VCaP (cell line): ENCODE measurements around the gene MYOZ3.
A peak's percentile ranks its signal among the peaks of the same experiment; 100 is the strongest.

Source experiments
- H3K27ac ChIP-seq: fragments of 450-650 bp; 2 replicates; pipeline ENCODE4 v1.5.1; 2017
- CTCF ChIP-seq: fragments of 450-650 bp; conservative IDR thresholded peaks from 2 replicates; pipeline ENCODE4 v1.5.1; 2017; ENCODE audit warnings: mild to moderate bottlenecking, moderate library complexity

MYOZ3 gene

GRCh38 chr5:150661086-150661485 is at the start of gene MYOZ3:
MYOZ3 (plus strand) TSS chr5:150661251; CDS start chr5:150662942, 1,691 bp downstream.
- no peak for TF ChIP-seq CTCF
- H3K27ac ChIP-seq = no peak within 1 kb of the TSS

GRCh38 chr5:150612405-150612804 is 48.6 kb upstream of the MYOZ3 start:
- no peak overlapping the region for H3K27ac ChIP-seq
- no peak for TF ChIP-seq CTCF

GRCh38 chr5:150612905-150613670 is 48.0 kb upstream of the MYOZ3 start:
- no peak for TF ChIP-seq CTCF
- no peak overlapping the region for H3K27ac ChIP-seq

- no peak overlapping the region for H3K27ac ChIP-seq
- 0 out of 2 replicates have a peak, but pooled peaks have one; percentile 24 for TF ChIP-seq CTCF
Measured at GRCh38 chr5:150613991-150614660, 46.9 kb upstream of the MYOZ3 start.

- peak overlapping the region; percentile 70 for H3K27ac ChIP-seq
Measured at GRCh38 chr5:150614661-150615060, 46.4 kb upstream of the MYOZ3 start.

GRCh38 chr5:150615141-150615699 is 45.8 kb upstream of the MYOZ3 start:
- H3K27ac ChIP-seq = peak overlapping the region; percentile 70
- TF ChIP-seq CTCF = no peak

More at GRCh38 chr5:150614661-150615060, 46.4 kb upstream of the MYOZ3 start:
- no peak for TF ChIP-seq CTCF

GRCh38 chr5:150616024-150616470 is 45.0 kb upstream of the MYOZ3 start:
- peak overlapping the region; percentile 70 for H3K27ac ChIP-seq
- TF ChIP-seq CTCF = no peak
